Pancreas (tissue), 10 donors: Measurements from ENCODE around the gene SLAIN2. TPM values are rescaled to one million over a fixed set of nuclear protein-coding genes. Genes with fewer than 3 reads are reported as not detected.

Experiments
- ATAC-seq, 4 donors: fragments of 200-7000 bp; cut with Tn5 transposase; one replicate each; pipeline versions ENCODE4 v1.8.0 to v1.9.1; 2020; ENCODE audit warnings: mild to moderate bottlenecking in 4 of 4, moderate library complexity in 4 of 4
- DNase-seq, 6 donors: peaks; one replicate each; pipeline ENCODE4 v3.0.0-alpha.2; 2020
- FAIRE-seq: peaks from 2 replicates; lab custom pipeline; 2012; peaks lifted over from hg19 to GRCh38; lab: Jason Lieb, UNC
- H3K27ac ChIP-seq, 4 donors: fragments of 200-600 bp; sonication (generic); 1 replicate in 3 of 4; 2 replicates in 1 of 4; pipeline versions ENCODE4 v1.5.0 to v1.8.0; 2020
- H3K27me3 ChIP-seq, 4 donors: fragments of 200-600 bp; one replicate each; pipeline ENCODE4 v1.8.0; 2021
- H3K36me3 ChIP-seq, 3 donors: fragments of 200-600 bp; sonication (generic) in 1 of 3; one replicate each; pipeline versions ENCODE4 v1.5.0 to v1.8.0; 2020 to 2021
- H3K4me1 ChIP-seq, 3 donors: fragments of 200-600 bp; one replicate each; pipeline ENCODE4 v1.8.0; 2021
- H3K4me3 ChIP-seq, 4 donors: fragments of 200-600 bp; sonication (generic) in 2 of 4; one replicate each; pipeline versions ENCODE4 v1.5.0 to v1.8.0; 2020 to 2021
- H3K9me3 ChIP-seq, 4 donors: fragments of 200-600 bp; one replicate each; pipeline ENCODE4 v1.8.0; 2021
- CTCF ChIP-seq, 4 donors: fragments of 200-600 bp; sonication (generic) in 3 of 4; IDR thresholded peaks; one replicate each; pipeline versions ENCODE4 v1.5.0 to v1.8.0; 2021; ENCODE audit warnings: antibody characterized with exemption in 4 of 4
- WGBS, 2 donors: extraction: QIAGEN DNeasy Blood & Tissue Kit; methylation state at CpG; one replicate each; pipeline ENCODE4 v1.1.7; 2013; 5-methylcytosine and 5-hydroxymethylcytosine counted together
- intact Hi-C, 3 donors: fragments of 100-400 bp; cut with DNase I; formaldehyde crosslinking; loops; one replicate each; pipeline versions ENCODE4 v1.11.1 to v1.14.2; 2022
- polyA plus RNA-seq, 2 donors: library from polyadenylated mRNA; stranded (reverse); fragments of 200-250 nt; gene quantifications; one replicate each; pipeline ENCODE4 v1.2.3, GENCODE V29; 2013
- total RNA-seq, 6 donors: library from RNA; stranded (reverse); fragmentation: NEBNext Ultra II Directional in 4 of 6; extraction: Animal tissue kit (Norgen Biotek cat#: 25700) in 4 of 6; gene quantifications; one replicate each; pipeline versions ENCODE4 v1.2.1 to v1.2.4, GENCODE V29; 2021 to 2023
- donor health status: healthy with polysubstance abuse.
- donor health status: DM: no; HTN: no; CAD: no; lungs with moderate emphysema.
- donor health status: DM: no; HTN: no; CAD: no.
- donor health status: control.
- donor health status: control.
- donor health status: Bipolar disorder and iron deficiency.
- donor health status: DM: yes; HTN: yes; CAD: no.
- donor health status: DM: no; HTN: no; CAD: no.
- donor health status: DM: no; HTN: no; CAD: no.
- donor health status: DM: yes; HTN: yes; CAD: no.

The SLAIN2 gene
- total and polyA plus RNA-seq, 8 donors, result 7.0 to 41.4 (median 28.5) TPM

GRCh38 chr4:48467891-48468290 is 126.6 kb downstream of the SLAIN2 start:
- H3K4me1 ChIP-seq, result no peaks in the 10 kb centered on the region
- FAIRE-seq (no peak), DNase-seq (no peak), ATAC-seq (no peak)
- no peak for TF ChIP-seq CTCF (IDR thresholded peaks at IDR 0.05)
- H3K27ac ChIP-seq, result no peak overlapping the region
- H3K36me3 ChIP-seq, result no peaks in the 10 kb centered on the region
- intact Hi-C loops, result no loop called here
- no peaks in the 10 kb centered on the region for H3K27me3 ChIP-seq
- 59 to 66% methylated on average over 3 to 5 of the region's 5 CpGs for WGBS, 2 donors
- H3K4me3 ChIP-seq, result no peak overlapping the region
- H3K9me3 ChIP-seq, result no peaks in the 10 kb centered on the region

GRCh38 chr4:48470137-48470536 is 128.8 kb downstream of the SLAIN2 start:
- no peak for TF ChIP-seq CTCF (IDR thresholded peaks at IDR 0.05)
- no peak overlapping the region for H3K4me3 ChIP-seq
- H3K4me1 ChIP-seq, result no peaks in the 10 kb centered on the region
- H3K27ac ChIP-seq, result no peak overlapping the region
- DNase-seq (no peak), FAIRE-seq (no peak), ATAC-seq (no peak)
- intact Hi-C loops, result no loop called here
- 53 to 55% methylated on average over 1 of the region's 1 CpG for WGBS, 2 donors
- no peaks in the 10 kb centered on the region for H3K27me3 ChIP-seq
- H3K9me3 ChIP-seq, result no peaks in the 10 kb centered on the region
- no peaks in the 10 kb centered on the region for H3K36me3 ChIP-seq

GRCh38 chr4:48470570-48470969 is 129.2 kb downstream of the SLAIN2 start:
- Histone ChIP-seq H3K27me3 (no peaks in the 10 kb centered on the region), H3K36me3 (no peaks in the 10 kb centered on the region), H3K27ac (no peak overlapping the region), H3K4me3 (no peak overlapping the region), H3K9me3 (no peaks in the 10 kb centered on the region), H3K4me1 (no peaks in the 10 kb centered on the region)
- 17 to 29% methylated on average over 2 of the region's 2 CpGs for WGBS, 2 donors
- intact Hi-C loops, result no loop called here
- FAIRE-seq (no peak), DNase-seq (no peak), ATAC-seq (no peak)
- no peak for TF ChIP-seq CTCF (IDR thresholded peaks at IDR 0.05)

- WGBS, 2 donors, result 84 to 90% methylated on average over 1 of the region's 1 CpG
- Histone ChIP-seq H3K4me1 (no peaks in the 10 kb centered on the region), H3K27me3 (no peaks in the 10 kb centered on the region), H3K36me3 (no peaks in the 10 kb centered on the region), H3K4me3 (no peak overlapping the region), H3K9me3 (no peaks in the 10 kb centered on the region), H3K27ac (no peak overlapping the region)
- ATAC-seq, result no peak
- TF ChIP-seq CTCF (IDR thresholded peaks at IDR 0.05), result no peak
- DNase-seq, result no peak
- no peak for FAIRE-seq
- intact Hi-C loops, result no loop called here
Observed at GRCh38 chr4:48472794-48473193, 131.5 kb downstream of the SLAIN2 start.

GRCh38 chr4:48475770-48476169 is 134.4 kb downstream of the SLAIN2 start:
- TF ChIP-seq CTCF (IDR thresholded peaks at IDR 0.05), result no peak
- ATAC-seq (no peak), FAIRE-seq (no peak), DNase-seq (no peak)
- H3K4me3 ChIP-seq, result no peak overlapping the region
- no peaks in the 10 kb centered on the region for H3K36me3 ChIP-seq
- H3K4me1 ChIP-seq, result no peaks in the 10 kb centered on the region
- H3K27ac ChIP-seq, result no peak overlapping the region
- WGBS, 2 donors, result 79 to 80% methylated on average over 6 of the region's 6 CpGs
- no peaks in the 10 kb centered on the region for H3K9me3 ChIP-seq
- no peaks in the 10 kb centered on the region for H3K27me3 ChIP-seq
- intact Hi-C loops, result no loop called here

Other genes with a start within 250 kb of the SLAIN2 start
- 1 to 10 TPM in 1 of 6 donors, under 1 TPM in 5; 0.51 to 1.6 (median 0.81) TPM for gene TXK, start 207.3 kb upstream of the SLAIN2 start, total RNA-seq
- gene TXK, start 207.3 kb upstream of the SLAIN2 start, polyA plus RNA-seq, result under 1 TPM; 0.46 to 0.70 TPM
- 1 to 10 TPM in 3 of 6 donors, under 1 TPM in 3; 0.63 to 3.0 (median 0.97) TPM for gene TEC, start 71.7 kb upstream of the SLAIN2 start, total RNA-seq
- gene TEC, start 71.7 kb upstream of the SLAIN2 start, polyA plus RNA-seq, result 1 to 10 TPM in 1 of 2 donors, under 1 TPM in 1; 0.49 to 1.3 TPM
- gene SLC10A4, start 141.8 kb downstream of the SLAIN2 start, total RNA-seq, result not detected
- gene SLC10A4, start 141.8 kb downstream of the SLAIN2 start, polyA plus RNA-seq, result under 1 TPM in 1 of 2 donors, not detected in 1; 0.42 TPM
- not detected for gene ZAR1, start 148.7 kb downstream of the SLAIN2 start, total RNA-seq
- gene ZAR1, start 148.7 kb downstream of the SLAIN2 start, polyA plus RNA-seq, result not detected